Progenitor cell of endocrine pancreas (in vitro differentiated cells): ENCODE measurements around the gene DGKB. TPM values are rescaled to one million over a fixed set of nuclear protein-coding genes. Genes with fewer than 3 reads are reported as not detected.

Experiments
- DNase-seq: peaks from one replicate; pipeline ENCODE4 v3.0.0; 2021; ENCODE audit warnings: low spot score; ENCODE audit not compliant: unreplicated experiment
- H3K27ac Mint-ChIP-seq: 2 replicates; pipeline ENCODE4 v1.8.0; 2021; ENCODE audit warnings: mild to moderate bottlenecking, moderate library complexity, mixed read lengths
- H3K27me3 Mint-ChIP-seq: 2 replicates; pipeline ENCODE4 v1.8.0; 2021; ENCODE audit warnings: mixed read lengths
- H3K36me3 Mint-ChIP-seq: 2 replicates; pipeline ENCODE4 v1.8.0; 2022; ENCODE audit warnings: mixed read lengths; ENCODE audit not compliant: insufficient read depth
- H3K4me1 Mint-ChIP-seq: 2 replicates; pipeline ENCODE4 v1.8.0; 2021; ENCODE audit warnings: low read depth, mixed read lengths
- H3K4me3 Mint-ChIP-seq: 2 replicates; pipeline ENCODE4 v1.8.0; 2021; ENCODE audit warnings: low read depth, mild to moderate bottlenecking, moderate library complexity, mixed read lengths
- H3K9me3 Mint-ChIP-seq: 2 replicates; pipeline ENCODE4 v1.8.0; 2021; ENCODE audit warnings: low read depth, mixed read lengths
- CTCF ChIP-seq: fragments of 200-600 bp; sonication (generic); IDR thresholded peaks from one replicate; pipeline ENCODE4 v1.5.0; 2021; ENCODE audit warnings: antibody characterized with exemption, mild to moderate bottlenecking; ENCODE audit not compliant: unreplicated experiment
- total RNA-seq: library from RNA; stranded (reverse); gene quantifications from 2 replicates; pipeline ENCODE4 v1.2.1, GENCODE V29; 2021

The DGKB gene
- total RNA-seq, 1 donor from 2014 or later, result 0.74 TPM

GRCh38 chr7:14850039-14850438 lies 52.5 kb downstream of the DGKB start:
- Mint-ChIP-seq H3K4me3 (no peak overlapping the region), H3K36me3 (peaks cover 1% of the 10 kb centered on the region), H3K4me1 (no peaks in the 10 kb centered on the region), H3K27me3 (peaks cover 14% of the 10 kb centered on the region), H3K27ac (no peak overlapping the region), H3K9me3 (peaks cover 6% of the 10 kb centered on the region)
- no peak for DNase-seq
- TF ChIP-seq CTCF, result no peak

- DNase-seq, result no peak
- H3K4me1 Mint-ChIP-seq, result no peaks in the 10 kb centered on the region
- peaks cover 17% of the 10 kb centered on the region for H3K27me3 Mint-ChIP-seq
- H3K36me3 Mint-ChIP-seq, result no peaks in the 10 kb centered on the region
- no peak for TF ChIP-seq CTCF
- H3K4me3 Mint-ChIP-seq, result no peak overlapping the region
- no peak overlapping the region for H3K27ac Mint-ChIP-seq
- H3K9me3 Mint-ChIP-seq, result no peaks in the 10 kb centered on the region
These were observed 56.1 kb downstream of the DGKB start for GRCh38 chr7:14846405-14846804.

GRCh38 chr7:14843755-14844154 lies 58.8 kb downstream of the DGKB start:
- H3K36me3 Mint-ChIP-seq, result no peaks in the 10 kb centered on the region
- H3K9me3 Mint-ChIP-seq, result no peaks in the 10 kb centered on the region
- peaks cover 11% of the 10 kb centered on the region for H3K27me3 Mint-ChIP-seq
- no peaks in the 10 kb centered on the region for H3K4me1 Mint-ChIP-seq
- no peak overlapping the region for H3K27ac Mint-ChIP-seq
- TF ChIP-seq CTCF, result no peak
- H3K4me3 Mint-ChIP-seq, result no peak overlapping the region
- no peak for DNase-seq

- H3K4me3 Mint-ChIP-seq, result no peak overlapping the region
- no peaks in the 10 kb centered on the region for H3K9me3 Mint-ChIP-seq
- TF ChIP-seq CTCF, result no peak
- no peak overlapping the region for H3K27ac Mint-ChIP-seq
- no peaks in the 10 kb centered on the region for H3K4me1 Mint-ChIP-seq
- no peak for DNase-seq
- no peaks in the 10 kb centered on the region for H3K36me3 Mint-ChIP-seq
- H3K27me3 Mint-ChIP-seq, result peaks cover 5% of the 10 kb centered on the region
These were observed 60.0 kb downstream of the DGKB start for GRCh38 chr7:14842523-14842922.

- DNase-seq, result no peak
- Mint-ChIP-seq H3K27ac (no peak overlapping the region), H3K9me3 (no peaks in the 10 kb centered on the region), H3K4me1 (no peaks in the 10 kb centered on the region), H3K27me3 (peaks cover 5% of the 10 kb centered on the region), H3K4me3 (no peak overlapping the region), H3K36me3 (no peaks in the 10 kb centered on the region)
- TF ChIP-seq CTCF, result no peak
These were observed 60.7 kb downstream of the DGKB start for GRCh38 chr7:14841869-14842268.

GRCh38 chr7:14841086-14841485 lies 61.5 kb downstream of the DGKB start:
- TF ChIP-seq CTCF, result no peak
- Mint-ChIP-seq H3K9me3 (no peaks in the 10 kb centered on the region), H3K4me3 (no peak overlapping the region), H3K4me1 (no peaks in the 10 kb centered on the region), H3K36me3 (no peaks in the 10 kb centered on the region), H3K27ac (no peak overlapping the region), H3K27me3 (peaks cover 5% of the 10 kb centered on the region)
- no peak for DNase-seq
